Loucy (cell line): ENCODE results near the gene PLXNB1.

Experiments used
- H2AFZ ChIP-seq: fragments of 200-600 bp; sonication (generic); 2 replicates; pipeline ENCODE4 v1.6.0; 2016; ENCODE audit warnings: antibody characterized with exemption, mild to moderate bottlenecking, low read length, moderate library complexity
- H3F3A ChIP-seq: fragments of 200-600 bp; 2 replicates; pipeline ENCODE4 v1.6.0; 2016; ENCODE audit warnings: antibody characterized with exemption, low read depth, mild to moderate bottlenecking
- H3K27me3 ChIP-seq: fragments of 200-600 bp; sonication (generic); 2 replicates; pipeline ENCODE4 v1.6.1; 2014; ENCODE audit warnings: low read length, mild to moderate bottlenecking; ENCODE audit not compliant: insufficient read depth, poor library complexity, severe bottlenecking
- H3K36me3 ChIP-seq: fragments of 200-600 bp; sonication (generic); 2 replicates; pipeline ENCODE4 v1.6.1; 2016; ENCODE audit warnings: low read length; ENCODE audit not compliant: insufficient read depth
- H3K4me1 ChIP-seq: fragments of 200-600 bp; sonication (generic); 2 replicates; pipeline ENCODE4 v1.5.1; 2014; ENCODE audit warnings: low read length, mild to moderate bottlenecking; ENCODE audit not compliant: insufficient read depth, poor library complexity, severe bottlenecking
- H3K4me2 ChIP-seq: fragments of 200-600 bp; sonication (generic); 2 replicates; pipeline ENCODE4 v1.6.0; 2014; ENCODE audit warnings: antibody characterized with exemption, low read length, low read depth, mild to moderate bottlenecking; ENCODE audit not compliant: poor library complexity, severe bottlenecking
- H3K4me3 ChIP-seq: fragments of 200-600 bp; sonication (generic); 2 replicates; pipeline ENCODE4 v1.5.1; 2014; ENCODE audit warnings: low read length, mild to moderate bottlenecking, mixed read lengths; ENCODE audit not compliant: poor library complexity, severe bottlenecking
- H3K79me2 ChIP-seq: fragments of 200-600 bp; sonication (generic); 2 replicates; pipeline ENCODE4 v1.6.1; 2014; ENCODE audit warnings: low read length; ENCODE audit not compliant: insufficient read depth
- H3K9ac ChIP-seq: fragments of 200-600 bp; sonication (generic); 2 replicates; pipeline ENCODE4 v1.6.0; 2014; ENCODE audit warnings: mild to moderate bottlenecking, low read depth, low read length, moderate library complexity; ENCODE audit not compliant: poor library complexity, severe bottlenecking
- H3K9me2 ChIP-seq: fragments of 200-600 bp; sonication (generic); replicated peaks from 2 replicates; pipeline ENCODE4 v1.6.1; 2016; ENCODE audit warnings: low read depth, low read length, mixed read lengths
- H3K9me3 ChIP-seq: fragments of 200-600 bp; sonication (generic); 2 replicates; pipeline ENCODE4 v1.6.1; 2014; ENCODE audit warnings: mild to moderate bottlenecking, antibody characterized with exemption, low read length, low read depth; ENCODE audit not compliant: insufficient read depth
- H4K20me1 ChIP-seq: fragments of 200-600 bp; sonication (generic); 2 replicates; pipeline ENCODE4 v1.6.0; 2014; ENCODE audit warnings: antibody characterized with exemption, low read length, mild to moderate bottlenecking; ENCODE audit not compliant: insufficient read depth, poor library complexity, severe bottlenecking
- EZH2phosphoT487 ChIP-seq: fragments of 200-600 bp; IDR thresholded peaks from 2 replicates; pipeline ENCODE4 v1.6.1; 2018; ENCODE audit warnings: antibody characterized with exemption, mild to moderate bottlenecking, moderate library complexity, borderline replicate concordance
- TF ChIP-seq, protein P1 (sequence below): fragments of 200-600 bp; sonication (generic); conservative IDR thresholded peaks from 2 replicates; pipeline ENCODE4 v1.5.1; 2014; ENCODE audit warnings: mild to moderate bottlenecking, antibody characterized with exemption, low read length

The PLXNB1 gene

DNA sequence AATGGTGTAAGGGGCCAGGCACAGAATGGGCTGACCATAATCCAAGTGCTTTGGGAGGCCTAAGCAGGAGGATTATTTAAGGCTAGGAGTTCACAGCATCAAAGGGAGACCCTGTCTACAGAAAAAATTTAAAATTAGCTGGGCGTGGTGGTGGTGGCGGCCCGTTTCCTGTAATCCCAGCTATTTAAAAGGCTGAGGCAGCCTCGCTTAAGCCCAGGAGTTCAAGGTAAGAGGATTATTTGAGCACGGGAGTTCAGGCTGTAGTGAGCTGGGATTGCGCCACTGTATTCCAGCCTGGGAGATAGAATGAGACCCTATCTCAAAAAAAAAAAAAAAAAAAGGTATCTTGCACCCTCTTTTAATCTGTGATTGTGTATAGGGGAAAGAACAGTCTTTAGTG, 12.1 kb upstream of the PLXNB1 start:
- TF ChIP-seq, protein P1, sequence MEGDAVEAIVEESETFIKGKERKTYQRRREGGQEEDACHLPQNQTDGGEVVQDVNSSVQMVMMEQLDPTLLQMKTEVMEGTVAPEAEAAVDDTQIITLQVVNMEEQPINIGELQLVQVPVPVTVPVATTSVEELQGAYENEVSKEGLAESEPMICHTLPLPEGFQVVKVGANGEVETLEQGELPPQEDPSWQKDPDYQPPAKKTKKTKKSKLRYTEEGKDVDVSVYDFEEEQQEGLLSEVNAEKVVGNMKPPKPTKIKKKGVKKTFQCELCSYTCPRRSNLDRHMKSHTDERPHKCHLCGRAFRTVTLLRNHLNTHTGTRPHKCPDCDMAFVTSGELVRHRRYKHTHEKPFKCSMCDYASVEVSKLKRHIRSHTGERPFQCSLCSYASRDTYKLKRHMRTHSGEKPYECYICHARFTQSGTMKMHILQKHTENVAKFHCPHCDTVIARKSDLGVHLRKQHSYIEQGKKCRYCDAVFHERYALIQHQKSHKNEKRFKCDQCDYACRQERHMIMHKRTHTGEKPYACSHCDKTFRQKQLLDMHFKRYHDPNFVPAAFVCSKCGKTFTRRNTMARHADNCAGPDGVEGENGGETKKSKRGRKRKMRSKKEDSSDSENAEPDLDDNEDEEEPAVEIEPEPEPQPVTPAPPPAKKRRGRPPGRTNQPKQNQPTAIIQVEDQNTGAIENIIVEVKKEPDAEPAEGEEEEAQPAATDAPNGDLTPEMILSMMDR: no peak
- no peak for TF ChIP-seq EZH2phosphoT487
- Histone ChIP-seq H3F3A (no peaks in the 10 kb centered on the region), H3K4me1 (peaks cover 25% of the 10 kb centered on the region), H2AFZ (no peak overlapping the region), H3K9me3 (no peaks in the 10 kb centered on the region), H3K9me2 (no peaks in the 10 kb centered on the region), H3K27me3 (no peaks in the 10 kb centered on the region), H3K9ac (peak overlapping the region; percentile 99), H3K36me3 (peaks cover 10% of the 10 kb centered on the region; the same call in 1 of the 2 replicates), H3K4me3 (peak overlapping the region; percentile 81), H4K20me1 (peaks cover 27% of the 10 kb centered on the region), H3K79me2 (peaks cover 55% of the 10 kb centered on the region), H3K4me2 (peak overlapping the region; percentile 95)

DNA sequence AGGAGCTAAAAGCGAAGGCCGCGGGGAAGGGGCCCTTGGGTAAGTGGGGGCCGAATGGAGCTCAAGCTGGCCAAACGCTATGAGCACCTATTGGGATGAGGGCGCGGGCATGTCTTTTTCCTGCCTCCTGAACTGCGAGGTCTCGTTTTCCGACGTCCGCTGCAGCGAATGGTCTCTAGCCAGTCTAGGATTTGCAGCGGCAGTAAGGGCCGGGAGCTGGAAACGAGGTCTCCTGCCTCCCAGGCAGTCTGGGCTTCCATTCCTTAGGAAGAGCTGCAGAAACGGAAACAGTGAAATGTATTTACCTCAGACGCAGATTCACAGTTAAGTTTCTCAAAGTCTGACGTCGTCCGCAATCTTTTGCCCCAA, 10.7 kb upstream of the PLXNB1 start:
- Histone ChIP-seq H4K20me1 (peaks cover 27% of the 10 kb centered on the region), H2AFZ (0 out of 2 replicates have a peak overlapping the region, but pooled peaks have one; percentile 75), H3K79me2 (peaks cover 52% of the 10 kb centered on the region), H3K9me3 (no peaks in the 10 kb centered on the region), H3K9me2 (no peaks in the 10 kb centered on the region), H3K36me3 (peaks cover 10% of the 10 kb centered on the region; the same call in 1 of the 2 replicates), H3F3A (no peaks in the 10 kb centered on the region), H3K9ac (peak overlapping the region; percentile 99), H3K4me2 (peak overlapping the region; percentile 95), H3K4me1 (peaks cover 25% of the 10 kb centered on the region), H3K4me3 (peak overlapping the region; percentile 81), H3K27me3 (no peaks in the 10 kb centered on the region)
- TF ChIP-seq EZH2phosphoT487: no peak
- TF ChIP-seq, protein P1: no peak

DNA sequence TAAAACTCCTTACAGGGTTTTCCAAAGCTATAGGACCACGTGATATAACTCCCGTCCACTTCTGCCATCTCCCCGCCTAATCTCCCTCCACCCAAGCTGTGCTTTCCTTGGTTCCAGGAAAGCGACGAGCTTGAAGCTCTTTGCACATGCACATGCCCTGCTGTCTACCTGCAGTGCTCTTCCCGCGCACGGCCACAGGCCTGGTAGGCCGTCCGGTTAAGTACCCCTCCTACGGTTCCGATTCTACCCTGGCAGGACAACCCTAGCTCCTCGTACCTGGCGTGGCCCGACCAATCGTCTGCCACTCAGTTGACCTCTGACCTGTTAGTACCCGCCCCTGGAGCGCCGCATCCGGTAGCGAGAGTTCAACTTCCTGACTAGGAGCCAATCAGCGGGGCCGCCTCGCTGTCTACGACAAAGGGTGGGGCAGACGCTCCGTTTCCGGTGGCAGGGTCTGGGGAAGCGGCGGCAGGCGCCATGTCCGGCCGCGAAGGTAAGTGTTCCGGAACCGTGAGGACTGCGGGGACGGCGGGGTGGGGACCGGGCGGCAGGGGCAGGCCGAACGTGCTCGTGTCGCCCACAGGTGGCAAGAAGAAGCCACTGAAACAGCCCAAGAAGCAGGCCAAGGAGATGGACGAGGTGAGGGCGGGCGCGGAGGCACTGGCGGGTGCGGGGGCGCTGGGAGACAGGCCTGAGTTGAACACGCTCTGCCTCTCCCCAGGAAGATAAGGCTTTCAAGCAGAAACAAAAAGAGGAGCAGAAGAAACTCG, 10.1 kb upstream of the PLXNB1 start, which contains the start of the genes CCDC51 and TMA7:
Gene CCDC51, minus strand, starts transcription at position 300 of the 770 bp plus-strand sequence. CDS start 4,991 bp downstream, outside the sequence.
Gene TMA7, plus strand, starts transcription at position 438 of the 770 bp plus-strand sequence. Its CDS starts 40 bp downstream, at position 478.
- Histone ChIP-seq H3K27me3 (no peaks in the 10 kb centered on the region), H4K20me1 (peaks cover 27% of the 10 kb centered on the region), H3K9me3 (no peaks in the 10 kb centered on the region), H2AFZ (peak within 1 kb of the TSS; percentile 75), H3K4me3 (peak within 1 kb of the TSS; percentile 81), H3K4me1 (peaks cover 23% of the 10 kb centered on the region), H3K79me2 (peaks cover 52% of the 10 kb centered on the region), H3K9ac (peak within 1 kb of the TSS; percentile 99), H3F3A (no peaks in the 10 kb centered on the region), H3K4me2 (peak within 1 kb of the TSS; percentile 95), H3K36me3 (peaks cover 10% of the 10 kb centered on the region; the same call in 1 of the 2 replicates), H3K9me2 (no peaks in the 10 kb centered on the region)
- TF ChIP-seq EZH2phosphoT487: no peak
- TF ChIP-seq, protein P1: no peak
